Measurements from ENCODE around the gene STC2.

DNA sequence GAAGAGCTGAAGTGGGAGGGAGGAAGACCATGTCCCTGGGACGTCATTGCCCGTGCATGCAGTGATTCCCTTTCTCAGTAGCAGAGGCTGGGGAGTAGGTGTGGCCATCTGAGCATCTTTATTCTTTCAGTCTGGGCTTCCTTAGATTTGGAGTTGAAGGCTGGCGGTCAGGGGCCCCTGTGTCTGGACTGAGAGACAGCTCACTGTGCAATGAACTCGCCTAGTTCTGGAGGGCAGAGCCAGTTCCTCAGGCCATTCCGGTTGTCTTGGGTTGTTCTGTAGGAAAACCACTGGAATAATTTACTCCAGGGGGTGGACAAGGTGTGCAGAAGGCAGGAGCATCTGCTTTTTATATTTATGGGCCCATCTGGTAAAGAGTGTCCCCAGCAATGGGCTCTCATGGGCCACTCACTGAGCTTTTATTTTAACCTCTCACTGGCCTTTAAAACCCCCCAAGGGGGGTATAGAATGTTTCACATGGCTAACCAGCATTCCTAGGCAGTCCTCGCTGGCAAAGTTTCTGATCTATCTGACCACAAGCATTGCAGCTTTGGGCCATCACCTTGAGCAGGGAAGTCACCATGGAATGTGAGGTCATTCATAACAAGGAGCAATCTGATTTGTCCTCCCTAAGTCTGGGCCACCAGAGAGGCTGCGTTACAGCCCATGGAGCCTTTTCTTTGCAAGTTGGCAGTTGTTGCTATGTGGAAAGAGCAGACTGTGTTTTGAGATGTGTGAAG is 9.2 kb downstream of the STC2 start:
- TF ChIP-seq, protein P1, sequence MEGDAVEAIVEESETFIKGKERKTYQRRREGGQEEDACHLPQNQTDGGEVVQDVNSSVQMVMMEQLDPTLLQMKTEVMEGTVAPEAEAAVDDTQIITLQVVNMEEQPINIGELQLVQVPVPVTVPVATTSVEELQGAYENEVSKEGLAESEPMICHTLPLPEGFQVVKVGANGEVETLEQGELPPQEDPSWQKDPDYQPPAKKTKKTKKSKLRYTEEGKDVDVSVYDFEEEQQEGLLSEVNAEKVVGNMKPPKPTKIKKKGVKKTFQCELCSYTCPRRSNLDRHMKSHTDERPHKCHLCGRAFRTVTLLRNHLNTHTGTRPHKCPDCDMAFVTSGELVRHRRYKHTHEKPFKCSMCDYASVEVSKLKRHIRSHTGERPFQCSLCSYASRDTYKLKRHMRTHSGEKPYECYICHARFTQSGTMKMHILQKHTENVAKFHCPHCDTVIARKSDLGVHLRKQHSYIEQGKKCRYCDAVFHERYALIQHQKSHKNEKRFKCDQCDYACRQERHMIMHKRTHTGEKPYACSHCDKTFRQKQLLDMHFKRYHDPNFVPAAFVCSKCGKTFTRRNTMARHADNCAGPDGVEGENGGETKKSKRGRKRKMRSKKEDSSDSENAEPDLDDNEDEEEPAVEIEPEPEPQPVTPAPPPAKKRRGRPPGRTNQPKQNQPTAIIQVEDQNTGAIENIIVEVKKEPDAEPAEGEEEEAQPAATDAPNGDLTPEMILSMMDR (IDR thresholded peaks at IDR 0.05) = no peak
- TF ChIP-seq POLR2A (IDR thresholded peaks at IDR 0.05) = no peak

All from testis (tissue), 2 donors.